ENCODE data around the gene TUBB2A. TPM values are rescaled to one million over a fixed set of nuclear protein-coding genes. Genes with fewer than 3 reads are reported as not detected.

Gene TUBB2A
- total and polyA plus RNA-seq, 2 of the 13 experiments (the other 11 are each of a cell fraction or from before 2014, with no cell fraction given), result 35.3 to 106 TPM

DNA sequence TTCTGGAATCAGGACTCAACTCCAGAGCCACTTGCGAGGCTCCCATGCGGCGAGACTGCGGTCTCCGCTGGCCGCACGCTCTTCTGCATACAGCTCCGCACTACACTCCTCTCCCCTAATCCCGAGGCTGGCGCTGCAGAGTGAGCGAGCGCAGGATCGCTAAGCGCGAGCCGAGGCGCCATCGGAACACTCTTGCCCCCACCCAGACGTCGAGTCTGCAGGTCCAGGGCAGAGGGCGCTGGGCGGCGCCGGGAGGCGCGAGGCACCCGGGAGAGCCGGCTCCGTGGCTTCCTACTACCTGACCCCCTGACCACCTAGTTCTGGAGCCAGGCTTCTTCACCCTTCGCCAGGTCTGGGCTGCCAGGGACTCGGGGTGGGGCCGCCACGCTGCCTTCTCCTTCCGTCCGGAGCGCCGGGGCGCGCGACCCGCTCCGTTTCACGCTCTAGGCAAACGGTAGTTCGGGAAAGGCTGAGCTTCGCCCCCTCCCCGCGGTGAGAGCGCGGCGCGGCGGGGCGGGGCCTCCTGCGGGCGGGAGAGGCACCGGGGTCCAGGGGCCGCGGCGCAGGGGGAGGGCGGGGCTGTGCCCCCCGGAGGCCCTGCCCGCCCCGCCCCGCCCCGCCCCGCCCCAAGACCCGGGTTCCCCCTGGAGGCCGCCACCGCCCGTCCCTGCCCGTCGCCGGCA, 5.4 kb upstream of the TUBB2A start (continued):
- TF ChIP-seq, protein P1, sequence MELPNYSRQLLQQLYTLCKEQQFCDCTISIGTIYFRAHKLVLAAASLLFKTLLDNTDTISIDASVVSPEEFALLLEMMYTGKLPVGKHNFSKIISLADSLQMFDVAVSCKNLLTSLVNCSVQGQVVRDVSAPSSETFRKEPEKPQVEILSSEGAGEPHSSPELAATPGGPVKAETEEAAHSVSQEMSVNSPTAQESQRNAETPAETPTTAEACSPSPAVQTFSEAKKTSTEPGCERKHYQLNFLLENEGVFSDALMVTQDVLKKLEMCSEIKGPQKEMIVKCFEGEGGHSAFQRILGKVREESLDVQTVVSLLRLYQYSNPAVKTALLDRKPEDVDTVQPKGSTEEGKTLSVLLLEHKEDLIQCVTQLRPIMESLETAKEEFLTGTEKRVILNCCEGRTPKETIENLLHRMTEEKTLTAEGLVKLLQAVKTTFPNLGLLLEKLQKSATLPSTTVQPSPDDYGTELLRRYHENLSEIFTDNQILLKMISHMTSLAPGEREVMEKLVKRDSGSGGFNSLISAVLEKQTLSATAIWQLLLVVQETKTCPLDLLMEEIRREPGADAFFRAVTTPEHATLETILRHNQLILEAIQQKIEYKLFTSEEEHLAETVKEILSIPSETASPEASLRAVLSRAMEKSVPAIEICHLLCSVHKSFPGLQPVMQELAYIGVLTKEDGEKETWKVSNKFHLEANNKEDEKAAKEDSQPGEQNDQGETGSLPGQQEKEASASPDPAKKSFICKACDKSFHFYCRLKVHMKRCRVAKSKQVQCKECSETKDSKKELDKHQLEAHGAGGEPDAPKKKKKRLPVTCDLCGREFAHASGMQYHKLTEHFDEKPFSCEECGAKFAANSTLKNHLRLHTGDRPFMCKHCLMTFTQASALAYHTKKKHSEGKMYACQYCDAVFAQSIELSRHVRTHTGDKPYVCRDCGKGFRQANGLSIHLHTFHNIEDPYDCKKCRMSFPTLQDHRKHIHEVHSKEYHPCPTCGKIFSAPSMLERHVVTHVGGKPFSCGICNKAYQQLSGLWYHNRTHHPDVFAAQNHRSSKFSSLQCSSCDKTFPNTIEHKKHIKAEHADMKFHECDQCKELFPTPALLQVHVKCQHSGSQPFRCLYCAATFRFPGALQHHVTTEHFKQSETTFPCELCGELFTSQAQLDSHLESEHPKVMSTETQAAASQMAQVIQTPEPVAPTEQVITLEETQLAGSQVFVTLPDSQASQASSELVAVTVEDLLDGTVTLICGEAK (IDR thresholded peaks at IDR 0.05), result no peak
- TF ChIP-seq, protein P1 (CRISPR knock-in tag; IDR thresholded peaks at IDR 0.05), result peak; percentile 84
- TF ChIP-seq SUZ12 (IDR thresholded peaks at IDR 0.05; ENCODE audit: low read depth, low read length) (no peak), ZNF772 (CRISPR knock-in tag; IDR thresholded peaks at IDR 0.05) (peak; percentile 77; the same call in 1 of the 2 replicates), MEIS2 (CRISPR knock-in tag; IDR thresholded peaks at IDR 0.05) (peak; percentile 78; the same call in 1 of the 2 replicates), TSC22D2 (CRISPR knock-in tag; IDR thresholded peaks at IDR 0.05; ENCODE audit: borderline replicate concordance) (peak; percentile 62; the same call in 1 of the 2 replicates), HOXA5 (CRISPR knock-in tag; IDR thresholded peaks at IDR 0.05) (peak; percentile 46; the same call in 1 of the 2 replicates), ZNF337 (CRISPR knock-in tag; IDR thresholded peaks at IDR 0.05; ENCODE audit: borderline replicate concordance, low read depth) (no peak; the same call in 1 of the 2 replicates)
- TF ChIP-seq, protein P2, sequence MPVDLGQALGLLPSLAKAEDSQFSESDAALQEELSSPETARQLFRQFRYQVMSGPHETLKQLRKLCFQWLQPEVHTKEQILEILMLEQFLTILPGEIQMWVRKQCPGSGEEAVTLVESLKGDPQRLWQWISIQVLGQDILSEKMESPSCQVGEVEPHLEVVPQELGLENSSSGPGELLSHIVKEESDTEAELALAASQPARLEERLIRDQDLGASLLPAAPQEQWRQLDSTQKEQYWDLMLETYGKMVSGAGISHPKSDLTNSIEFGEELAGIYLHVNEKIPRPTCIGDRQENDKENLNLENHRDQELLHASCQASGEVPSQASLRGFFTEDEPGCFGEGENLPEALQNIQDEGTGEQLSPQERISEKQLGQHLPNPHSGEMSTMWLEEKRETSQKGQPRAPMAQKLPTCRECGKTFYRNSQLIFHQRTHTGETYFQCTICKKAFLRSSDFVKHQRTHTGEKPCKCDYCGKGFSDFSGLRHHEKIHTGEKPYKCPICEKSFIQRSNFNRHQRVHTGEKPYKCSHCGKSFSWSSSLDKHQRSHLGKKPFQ (CRISPR knock-in tag; IDR thresholded peaks at IDR 0.05; ENCODE audit: insufficient replicate concordance), result peak; percentile 95
- TF ChIP-seq, protein P3, sequence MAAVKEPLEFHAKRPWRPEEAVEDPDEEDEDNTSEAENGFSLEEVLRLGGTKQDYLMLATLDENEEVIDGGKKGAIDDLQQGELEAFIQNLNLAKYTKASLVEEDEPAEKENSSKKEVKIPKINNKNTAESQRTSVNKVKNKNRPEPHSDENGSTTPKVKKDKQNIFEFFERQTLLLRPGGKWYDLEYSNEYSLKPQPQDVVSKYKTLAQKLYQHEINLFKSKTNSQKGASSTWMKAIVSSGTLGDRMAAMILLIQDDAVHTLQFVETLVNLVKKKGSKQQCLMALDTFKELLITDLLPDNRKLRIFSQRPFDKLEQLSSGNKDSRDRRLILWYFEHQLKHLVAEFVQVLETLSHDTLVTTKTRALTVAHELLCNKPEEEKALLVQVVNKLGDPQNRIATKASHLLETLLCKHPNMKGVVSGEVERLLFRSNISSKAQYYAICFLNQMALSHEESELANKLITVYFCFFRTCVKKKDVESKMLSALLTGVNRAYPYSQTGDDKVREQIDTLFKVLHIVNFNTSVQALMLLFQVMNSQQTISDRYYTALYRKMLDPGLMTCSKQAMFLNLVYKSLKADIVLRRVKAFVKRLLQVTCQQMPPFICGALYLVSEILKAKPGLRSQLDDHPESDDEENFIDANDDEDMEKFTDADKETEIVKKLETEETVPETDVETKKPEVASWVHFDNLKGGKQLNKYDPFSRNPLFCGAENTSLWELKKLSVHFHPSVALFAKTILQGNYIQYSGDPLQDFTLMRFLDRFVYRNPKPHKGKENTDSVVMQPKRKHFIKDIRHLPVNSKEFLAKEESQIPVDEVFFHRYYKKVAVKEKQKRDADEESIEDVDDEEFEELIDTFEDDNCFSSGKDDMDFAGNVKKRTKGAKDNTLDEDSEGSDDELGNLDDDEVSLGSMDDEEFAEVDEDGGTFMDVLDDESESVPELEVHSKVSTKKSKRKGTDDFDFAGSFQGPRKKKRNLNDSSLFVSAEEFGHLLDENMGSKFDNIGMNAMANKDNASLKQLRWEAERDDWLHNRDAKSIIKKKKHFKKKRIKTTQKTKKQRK (IDR thresholded peaks at IDR 0.05; ENCODE audit: low read length), result no peak
- TF ChIP-seq, protein P4, sequence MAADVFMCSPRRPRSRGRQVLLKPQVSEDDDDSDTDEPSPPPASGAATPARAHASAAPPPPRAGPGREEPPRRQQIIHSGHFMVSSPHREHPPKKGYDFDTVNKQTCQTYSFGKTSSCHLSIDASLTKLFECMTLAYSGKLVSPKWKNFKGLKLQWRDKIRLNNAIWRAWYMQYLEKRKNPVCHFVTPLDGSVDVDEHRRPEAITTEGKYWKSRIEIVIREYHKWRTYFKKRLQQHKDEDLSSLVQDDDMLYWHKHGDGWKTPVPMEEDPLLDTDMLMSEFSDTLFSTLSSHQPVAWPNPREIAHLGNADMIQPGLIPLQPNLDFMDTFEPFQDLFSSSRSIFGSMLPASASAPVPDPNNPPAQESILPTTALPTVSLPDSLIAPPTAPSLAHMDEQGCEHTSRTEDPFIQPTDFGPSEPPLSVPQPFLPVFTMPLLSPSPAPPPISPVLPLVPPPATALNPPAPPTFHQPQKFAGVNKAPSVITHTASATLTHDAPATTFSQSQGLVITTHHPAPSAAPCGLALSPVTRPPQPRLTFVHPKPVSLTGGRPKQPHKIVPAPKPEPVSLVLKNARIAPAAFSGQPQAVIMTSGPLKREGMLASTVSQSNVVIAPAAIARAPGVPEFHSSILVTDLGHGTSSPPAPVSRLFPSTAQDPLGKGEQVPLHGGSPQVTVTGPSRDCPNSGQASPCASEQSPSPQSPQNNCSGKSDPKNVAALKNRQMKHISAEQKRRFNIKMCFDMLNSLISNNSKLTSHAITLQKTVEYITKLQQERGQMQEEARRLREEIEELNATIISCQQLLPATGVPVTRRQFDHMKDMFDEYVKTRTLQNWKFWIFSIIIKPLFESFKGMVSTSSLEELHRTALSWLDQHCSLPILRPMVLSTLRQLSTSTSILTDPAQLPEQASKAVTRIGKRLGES (CRISPR knock-in tag; IDR thresholded peaks at IDR 0.05; ENCODE audit: borderline replicate concordance), result no peak

Measured in HepG2 (cell line).